HCT116 (cell line): ENCODE data around the gene ZNF782.
"Not testable (repeated sequence)": the region's sequence is repeated elsewhere in the genome, so short reads cannot be mapped to it uniquely, and the experiment has no call there.

Experiments
- EZH2 ChIP-seq: fragments of 200-600 bp; sonication (generic); IDR thresholded peaks from 2 replicates; pipeline ENCODE4 v1.6.1; 2017; ENCODE audit warnings: antibody characterized with exemption, mixed run types
- EZH2phosphoT487 ChIP-seq: fragments of 200-600 bp; IDR thresholded peaks from 2 replicates; pipeline ENCODE4 v1.6.1; 2018; ENCODE audit warnings: antibody characterized with exemption, borderline replicate concordance
- POLR2A ChIP-seq: IDR thresholded peaks from 2 replicates; pipeline ENCODE4 v1.7.0; 2011; ENCODE audit warnings: borderline replicate concordance; ENCODE audit not compliant: insufficient read depth, insufficient read length; ENCODE audit errors: extremely low read depth
- POLR2AphosphoS5 ChIP-seq: IDR thresholded peaks from 2 replicates; pipeline ENCODE4 v1.6.1; 2011; ENCODE audit warnings: mild to moderate bottlenecking, low read depth, low read length, moderate library complexity
- TF ChIP-seq, protein P1 (sequence below), 3 experiments: fragments of 200-600 bp in 1 of 3; sonication (generic) in 1 of 3; IDR thresholded peaks in 2 of 3; conservative IDR thresholded peaks in 1 of 3; 2 replicates each; pipeline ENCODE4 v1.5.1; 2012 to 2017; ENCODE audit warnings: low read depth in 2 of 3, low read length in 2 of 3, antibody characterized with exemption in 1 of 3, borderline replicate concordance in 1 of 3, control low read depth in 1 of 3, mild to moderate bottlenecking in 1 of 3, mixed read lengths in 1 of 3, mixed run types in 1 of 3, moderate library complexity in 1 of 3; ENCODE audit not compliant: insufficient read depth in 1 of 3
- TF ChIP-seq, protein P2 (sequence below): IDR thresholded peaks from 2 replicates; pipeline ENCODE4 v1.6.1; 2012; ENCODE audit warnings: low read depth

DNA sequence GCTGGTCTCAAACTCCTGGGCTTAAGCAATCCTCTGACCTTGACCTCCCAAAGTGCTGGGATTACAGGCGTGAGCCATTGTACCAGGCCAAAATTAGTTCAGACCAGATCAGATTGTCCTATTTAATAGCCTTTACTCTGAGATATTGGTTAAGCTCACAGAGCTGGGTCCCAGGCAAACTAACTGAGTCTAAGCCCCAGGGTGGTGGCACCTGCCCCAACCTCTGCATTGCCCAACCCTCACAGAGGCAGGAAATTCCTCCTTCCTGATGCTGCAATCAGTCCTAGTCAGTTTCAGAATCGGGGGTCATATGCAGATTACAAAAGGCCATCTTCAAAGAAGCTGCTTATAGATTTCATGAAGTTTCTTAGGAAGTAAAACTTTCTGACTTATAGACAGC, 45.7 kb upstream of the ZNF782 start:
- TF ChIP-seq POLR2AphosphoS5, POLR2A, EZH2, EZH2phosphoT487: not testable (repeated sequence)
- TF ChIP-seq, protein P1, sequence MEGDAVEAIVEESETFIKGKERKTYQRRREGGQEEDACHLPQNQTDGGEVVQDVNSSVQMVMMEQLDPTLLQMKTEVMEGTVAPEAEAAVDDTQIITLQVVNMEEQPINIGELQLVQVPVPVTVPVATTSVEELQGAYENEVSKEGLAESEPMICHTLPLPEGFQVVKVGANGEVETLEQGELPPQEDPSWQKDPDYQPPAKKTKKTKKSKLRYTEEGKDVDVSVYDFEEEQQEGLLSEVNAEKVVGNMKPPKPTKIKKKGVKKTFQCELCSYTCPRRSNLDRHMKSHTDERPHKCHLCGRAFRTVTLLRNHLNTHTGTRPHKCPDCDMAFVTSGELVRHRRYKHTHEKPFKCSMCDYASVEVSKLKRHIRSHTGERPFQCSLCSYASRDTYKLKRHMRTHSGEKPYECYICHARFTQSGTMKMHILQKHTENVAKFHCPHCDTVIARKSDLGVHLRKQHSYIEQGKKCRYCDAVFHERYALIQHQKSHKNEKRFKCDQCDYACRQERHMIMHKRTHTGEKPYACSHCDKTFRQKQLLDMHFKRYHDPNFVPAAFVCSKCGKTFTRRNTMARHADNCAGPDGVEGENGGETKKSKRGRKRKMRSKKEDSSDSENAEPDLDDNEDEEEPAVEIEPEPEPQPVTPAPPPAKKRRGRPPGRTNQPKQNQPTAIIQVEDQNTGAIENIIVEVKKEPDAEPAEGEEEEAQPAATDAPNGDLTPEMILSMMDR (IDR thresholded peaks at IDR 0.05 in 2 of 3, conservative IDR thresholded peaks at IDR 0.05 in 1 of 3; ENCODE audit: borderline replicate concordance in 1 of 3, insufficient read depth in 1 of 3, low read depth in 2 of 3, low read length in 2 of 3) = not testable (repeated sequence)
- TF ChIP-seq, protein P2, sequence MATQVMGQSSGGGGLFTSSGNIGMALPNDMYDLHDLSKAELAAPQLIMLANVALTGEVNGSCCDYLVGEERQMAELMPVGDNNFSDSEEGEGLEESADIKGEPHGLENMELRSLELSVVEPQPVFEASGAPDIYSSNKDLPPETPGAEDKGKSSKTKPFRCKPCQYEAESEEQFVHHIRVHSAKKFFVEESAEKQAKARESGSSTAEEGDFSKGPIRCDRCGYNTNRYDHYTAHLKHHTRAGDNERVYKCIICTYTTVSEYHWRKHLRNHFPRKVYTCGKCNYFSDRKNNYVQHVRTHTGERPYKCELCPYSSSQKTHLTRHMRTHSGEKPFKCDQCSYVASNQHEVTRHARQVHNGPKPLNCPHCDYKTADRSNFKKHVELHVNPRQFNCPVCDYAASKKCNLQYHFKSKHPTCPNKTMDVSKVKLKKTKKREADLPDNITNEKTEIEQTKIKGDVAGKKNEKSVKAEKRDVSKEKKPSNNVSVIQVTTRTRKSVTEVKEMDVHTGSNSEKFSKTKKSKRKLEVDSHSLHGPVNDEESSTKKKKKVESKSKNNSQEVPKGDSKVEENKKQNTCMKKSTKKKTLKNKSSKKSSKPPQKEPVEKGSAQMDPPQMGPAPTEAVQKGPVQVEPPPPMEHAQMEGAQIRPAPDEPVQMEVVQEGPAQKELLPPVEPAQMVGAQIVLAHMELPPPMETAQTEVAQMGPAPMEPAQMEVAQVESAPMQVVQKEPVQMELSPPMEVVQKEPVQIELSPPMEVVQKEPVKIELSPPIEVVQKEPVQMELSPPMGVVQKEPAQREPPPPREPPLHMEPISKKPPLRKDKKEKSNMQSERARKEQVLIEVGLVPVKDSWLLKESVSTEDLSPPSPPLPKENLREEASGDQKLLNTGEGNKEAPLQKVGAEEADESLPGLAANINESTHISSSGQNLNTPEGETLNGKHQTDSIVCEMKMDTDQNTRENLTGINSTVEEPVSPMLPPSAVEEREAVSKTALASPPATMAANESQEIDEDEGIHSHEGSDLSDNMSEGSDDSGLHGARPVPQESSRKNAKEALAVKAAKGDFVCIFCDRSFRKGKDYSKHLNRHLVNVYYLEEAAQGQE = not testable (repeated sequence)
